ENCODE measurements around the gene LAD1. TPM values are rescaled to one million over a fixed set of nuclear protein-coding genes. Genes with fewer than 3 reads are reported as not detected.

The LAD1 gene
- total RNA-seq, result 0.22 TPM in 1 of 2 replicates, not detected in the other

DNA sequence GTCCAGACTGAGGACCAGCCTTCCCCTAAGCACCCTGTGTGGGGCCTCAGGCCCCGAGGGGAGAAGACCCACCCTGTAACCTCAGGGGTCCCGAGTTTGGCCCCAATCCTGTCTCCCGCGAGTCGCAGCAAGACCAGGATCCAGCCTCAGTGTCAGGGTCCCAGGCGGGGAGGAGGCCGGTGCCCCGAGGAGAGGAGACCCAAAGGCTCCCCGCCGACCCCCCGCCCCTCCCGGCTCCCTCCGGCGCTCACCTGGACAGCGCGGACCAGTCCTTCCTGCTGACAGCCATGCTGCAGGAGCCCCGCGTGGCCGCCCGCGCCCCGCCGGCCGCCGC, at the start of gene LAD1:
TSS of gene LAD1 (minus strand) at position 307 of the 334 bp plus-strand sequence. CDS start at position 289, 18 bp downstream.

DNA sequence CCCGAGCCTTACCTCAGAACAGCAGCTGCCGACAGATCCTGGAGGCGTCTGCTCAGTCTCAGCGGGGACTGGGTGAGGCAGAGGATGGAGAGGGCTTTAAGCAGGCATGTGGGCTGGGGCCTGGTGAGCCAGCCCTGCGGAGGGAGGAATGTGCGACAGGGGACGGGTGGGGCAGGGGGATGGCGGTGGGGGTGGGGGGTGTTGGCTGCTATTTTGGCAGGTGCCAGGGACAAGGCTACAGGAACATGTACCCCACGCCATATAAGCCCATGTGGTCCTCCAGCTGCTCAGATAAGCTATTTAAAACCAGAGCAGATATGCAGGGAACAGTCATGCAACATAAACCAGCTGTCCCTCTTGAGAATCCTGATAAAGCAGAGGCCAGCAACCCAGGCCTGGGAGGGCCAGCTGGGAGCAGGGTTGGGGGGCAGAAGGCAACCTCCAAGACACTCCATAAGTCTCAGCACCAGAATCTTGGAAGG, 21.5 kb downstream of the LAD1 start, which contains the start of gene TNNT2:
TSS of gene TNNT2 (minus strand) at position 70 of the 482 bp plus-strand sequence. CDS start 4,426 bp downstream, outside the sequence.

Other genes starting within 250 kb of the LAD1 start
- 51.9 and 58.8 TPM in 2 replicates for gene TMEM9, start 244.8 kb downstream of the LAD1 start, total RNA-seq
- not detected in 2 replicates for gene IGFN1, start 208.5 kb downstream of the LAD1 start, total RNA-seq
- 0.09 and 0.11 TPM in 2 replicates for gene PKP1, start 115.8 kb downstream of the LAD1 start, total RNA-seq
- gene TNNT2, start 21.6 kb downstream of the LAD1 start, total RNA-seq, result not detected in 2 replicates
- not detected in 2 replicates for gene TNNI1, start 22.4 kb upstream of the LAD1 start, total RNA-seq
- gene PHLDA3, start 69.9 kb upstream of the LAD1 start, total RNA-seq, result 9.6 and 15.8 TPM in 2 replicates
- 78.0 and 111 TPM in 2 replicates for gene CSRP1, start 107.8 kb upstream of the LAD1 start, total RNA-seq
- gene NAV1, start 139.8 kb upstream of the LAD1 start, total RNA-seq, result 4.2 and 4.4 TPM in 2 replicates

Data from dermis lymphatic vessel endothelial cell (primary cell).